NCI-H1048 (cell line): ENCODE data around the gene PTK7.

Experiments used
- DNase-seq: peaks from one replicate; lab custom pipeline; 2025; lab: John Stamatoyannopoulos, UW

Gene PTK7

DNA sequence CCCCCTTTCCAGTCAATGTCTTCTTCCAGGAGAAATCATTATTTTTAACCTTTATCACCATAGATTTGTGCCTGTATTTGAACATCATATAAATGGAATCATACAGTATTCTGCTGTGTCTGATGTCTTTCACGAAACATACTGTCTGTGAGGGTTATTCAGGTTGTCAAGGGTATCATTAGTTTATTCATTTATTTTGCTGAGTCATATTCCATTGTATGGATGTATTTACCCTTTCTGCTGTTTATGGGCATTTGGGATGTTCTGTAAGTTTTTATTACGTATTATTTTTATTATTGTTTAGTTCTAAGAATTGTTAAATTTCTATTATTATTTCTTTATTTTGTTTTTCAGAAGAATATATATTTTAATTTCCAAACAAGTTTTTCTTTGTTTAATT, 131.2 kb downstream of the PTK7 start:
- DNase-seq = no peak
